ENCODE measurements around the gene TMEM94.

- TF ChIP-seq POLR2AphosphoS5 (IDR thresholded peaks at IDR 0.05; ENCODE audit: low read depth, low read length) (no peak), POLR2A (IDR thresholded peaks at IDR 0.05; ENCODE audit: low read depth, low read length) (no peak), TAF1 (IDR thresholded peaks at IDR 0.05; ENCODE audit: low read depth, low read length) (no peak), SPI1 (IDR thresholded peaks at IDR 0.05; ENCODE audit: low read depth, low read length) (no peak), PAX5 (IDR thresholded peaks at IDR 0.05; ENCODE audit: insufficient read depth, low read length, severe bottlenecking) (no peak), POU2F2 (IDR thresholded peaks at IDR 0.05; ENCODE audit: low read depth, low read length) (no peak)
These were observed 44.2 kb downstream of the TMEM94 start for GRCh38 chr17:75500419-75501216.

Data from GM12891 (cell line).